Jurkat, Clone E6-1 (cell line): ENCODE measurements around the gene OTP.
A peak's percentile ranks its signal among the peaks of the same experiment; 100 is the strongest.

ENCODE experiments used
- DNase-seq: peaks from one replicate; pipeline ENCODE4 v3.0.0-alpha.2; 2011; ENCODE audit warnings: low read depth, low spot score
- H3K4me3 ChIP-seq: 2 replicates; pipeline ENCODE4 v1.5.1; 2011; ENCODE audit warnings: mild to moderate bottlenecking, low read length, control low read depth, moderate library complexity

OTP gene

DNA sequence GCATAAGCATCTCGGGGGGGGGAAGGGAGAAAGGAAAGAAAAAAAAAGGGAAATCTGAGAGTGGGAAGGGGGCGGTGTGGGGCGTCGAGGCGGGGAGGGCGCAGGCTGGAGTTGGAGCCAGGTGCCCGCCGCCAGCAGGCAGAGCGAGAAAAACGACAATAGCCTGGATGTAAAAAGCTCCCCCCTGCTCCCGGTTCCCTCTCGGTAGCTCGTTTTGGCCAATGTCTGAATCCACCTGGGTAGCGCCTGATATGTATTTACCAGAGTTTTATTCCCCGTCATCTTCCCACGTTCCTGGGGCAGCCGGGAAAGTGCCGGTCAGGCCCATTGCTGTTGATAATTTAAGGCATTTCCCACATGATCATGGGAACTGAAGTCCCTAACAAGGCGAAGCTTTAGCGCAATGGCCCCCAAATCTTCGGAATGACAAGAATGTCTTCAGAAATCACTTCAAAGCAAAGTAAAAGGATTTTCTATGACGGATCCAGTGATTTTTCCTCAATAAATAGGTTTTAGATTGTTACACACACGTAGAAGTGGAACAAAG is 3.0 kb upstream of the OTP start:
- H3K4me3 ChIP-seq: no peak overlapping the region
- no peak for DNase-seq

DNA sequence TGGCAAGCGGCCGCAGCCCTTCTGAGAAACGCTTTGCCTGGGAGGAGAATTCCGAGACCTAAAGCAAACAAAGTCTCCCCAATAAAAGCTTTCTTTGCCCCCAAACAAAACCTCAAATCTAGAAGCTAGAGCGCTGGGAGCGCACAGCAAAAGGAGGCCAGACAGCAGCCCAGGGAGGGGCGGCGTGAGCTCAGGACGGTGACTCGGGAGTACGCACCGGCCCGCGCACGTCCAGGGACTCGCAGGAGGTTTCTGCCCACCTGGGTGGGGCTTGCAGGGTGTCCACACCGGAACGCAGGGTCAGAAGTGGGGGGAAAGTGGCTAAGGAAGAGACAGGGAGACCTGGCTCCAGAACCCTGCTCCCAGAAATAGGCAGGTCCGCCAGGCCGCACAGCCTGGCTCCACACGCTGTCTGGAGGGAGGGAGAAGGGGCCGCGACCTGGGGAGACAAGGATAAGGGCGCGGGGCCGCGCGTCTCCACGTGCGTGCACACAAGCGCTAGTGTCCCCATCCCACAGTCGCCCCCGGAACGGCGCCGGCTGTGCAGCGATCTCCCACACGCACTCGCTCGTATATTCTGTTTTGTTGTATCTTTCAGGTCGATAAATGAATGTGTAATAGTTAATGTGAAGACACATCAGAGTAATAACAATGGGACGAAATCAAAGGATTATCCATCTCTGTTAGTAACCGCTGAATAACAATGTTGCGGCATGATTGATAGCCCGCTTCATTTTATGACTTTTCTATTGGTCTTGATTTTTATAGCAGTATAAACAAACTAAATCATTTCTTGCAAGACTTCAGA is 2.3 kb upstream of the OTP start:
- H3K4me3 ChIP-seq: no peak overlapping the region
- no peak for DNase-seq

DNA sequence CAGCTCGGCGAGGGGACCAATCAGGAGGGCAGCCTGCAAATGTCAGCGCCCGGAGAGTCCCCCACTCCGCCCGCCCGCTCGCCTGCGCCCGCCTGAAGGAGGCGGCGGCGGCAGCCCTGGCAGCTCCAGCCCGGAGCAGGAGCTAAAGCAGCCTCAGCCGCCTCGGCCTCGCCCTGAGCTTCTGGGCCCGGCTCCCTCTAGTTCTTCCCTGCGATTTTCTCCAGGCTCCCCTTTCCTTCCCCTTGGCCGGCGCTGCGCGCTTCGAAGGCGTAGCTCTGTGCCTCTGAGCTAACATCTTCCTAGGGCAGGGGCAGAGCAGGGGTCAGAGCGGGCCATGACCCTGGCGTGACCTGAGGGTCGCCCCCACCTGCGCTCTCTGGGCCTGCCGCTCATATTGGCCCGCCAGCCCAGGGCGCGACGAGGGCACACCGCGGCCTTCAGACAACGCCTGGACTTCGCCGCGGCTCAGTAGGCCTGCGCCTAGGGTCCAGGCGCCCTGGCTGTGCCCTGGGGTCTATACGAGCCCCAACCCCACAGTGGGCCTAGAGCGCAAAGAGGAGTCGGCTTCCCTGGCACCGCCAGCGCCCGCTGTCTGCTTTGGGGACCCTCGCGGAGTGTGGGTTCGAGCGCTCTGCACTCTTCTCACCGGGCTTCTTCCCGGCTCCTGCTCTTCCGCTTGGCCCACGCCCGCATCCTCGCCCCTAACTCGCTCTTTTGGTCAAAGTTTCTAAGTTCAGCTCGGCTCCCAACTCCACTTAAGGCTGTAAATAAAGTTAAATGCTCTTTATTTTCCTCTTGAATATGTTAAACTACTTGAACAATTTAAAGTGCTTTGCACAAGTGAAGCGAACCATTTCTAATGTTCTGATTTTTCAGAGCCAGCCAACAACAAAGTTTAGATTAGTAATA is 504 bp upstream of the OTP start:
- no peak overlapping the region for H3K4me3 ChIP-seq
- DNase-seq: no peak

DNA sequence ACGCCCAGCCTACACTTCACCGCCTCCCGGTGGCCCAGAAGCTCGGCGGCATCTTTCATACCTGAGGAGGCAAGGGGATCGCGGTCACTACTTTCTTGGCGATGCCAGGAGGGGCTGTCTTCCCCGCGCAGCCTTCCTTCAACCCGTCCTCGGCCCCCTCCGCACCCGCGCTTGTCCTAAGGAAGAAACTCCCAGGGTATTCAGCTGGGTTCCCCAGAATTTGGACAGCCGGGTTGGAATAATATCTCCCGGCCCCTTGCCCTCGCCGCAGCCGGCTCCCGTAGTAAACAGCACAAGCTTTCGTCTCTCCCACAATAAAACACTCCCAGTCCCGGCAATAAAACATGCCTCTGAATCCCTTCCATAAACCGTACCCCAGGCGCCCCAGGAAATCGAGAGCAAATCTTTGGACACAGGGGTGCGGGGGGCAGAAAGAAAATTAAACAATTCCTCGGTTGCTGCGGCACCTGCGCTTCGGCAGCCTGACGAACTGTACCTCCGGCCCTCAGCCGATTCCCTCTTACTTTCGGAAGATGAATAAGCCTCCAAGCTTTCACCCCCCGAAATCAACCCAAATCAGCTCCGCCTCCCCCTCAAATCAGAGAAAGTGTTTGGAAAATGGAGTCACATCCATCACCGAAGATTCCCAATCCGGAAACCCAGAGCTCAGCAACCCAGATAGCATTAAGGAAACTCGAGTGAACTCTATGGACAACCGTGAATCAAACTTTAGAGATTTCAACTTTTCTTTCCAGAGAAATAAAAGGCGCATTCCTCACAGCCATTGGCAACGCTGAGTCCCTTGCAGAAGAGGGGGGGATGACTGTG is 1.1 kb downstream of the OTP start:
- H3K4me3 ChIP-seq: no peak overlapping the region
- no peak for DNase-seq

DNA sequence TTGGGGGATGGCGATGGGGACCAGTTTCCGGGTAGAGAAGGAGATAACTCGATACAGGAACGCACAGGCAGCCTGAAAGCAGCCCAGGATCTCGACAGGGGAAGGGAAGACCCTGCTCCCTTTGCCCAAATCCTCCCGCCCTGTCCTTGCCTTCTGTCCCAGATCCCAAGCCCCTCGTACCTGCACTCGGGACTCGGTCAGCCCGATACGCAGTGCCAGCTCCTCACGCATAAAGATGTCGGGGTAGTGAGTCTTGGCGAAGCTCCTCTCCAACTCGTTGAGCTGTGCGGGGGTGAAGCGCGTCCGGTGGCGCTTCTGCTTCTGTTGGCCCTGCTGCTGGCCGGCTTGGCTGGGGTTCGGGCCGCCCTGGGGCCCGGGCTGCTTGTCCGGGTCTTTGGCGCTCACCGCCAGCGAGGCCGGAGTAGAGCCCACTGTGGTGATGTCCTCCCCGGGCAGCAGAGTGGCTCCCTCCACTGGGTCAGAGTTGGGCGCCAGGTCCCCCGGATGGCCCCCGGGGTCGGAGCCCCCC is 1.8 kb downstream of the OTP start:
- no peak for DNase-seq
- no peak overlapping the region for H3K4me3 ChIP-seq

DNA sequence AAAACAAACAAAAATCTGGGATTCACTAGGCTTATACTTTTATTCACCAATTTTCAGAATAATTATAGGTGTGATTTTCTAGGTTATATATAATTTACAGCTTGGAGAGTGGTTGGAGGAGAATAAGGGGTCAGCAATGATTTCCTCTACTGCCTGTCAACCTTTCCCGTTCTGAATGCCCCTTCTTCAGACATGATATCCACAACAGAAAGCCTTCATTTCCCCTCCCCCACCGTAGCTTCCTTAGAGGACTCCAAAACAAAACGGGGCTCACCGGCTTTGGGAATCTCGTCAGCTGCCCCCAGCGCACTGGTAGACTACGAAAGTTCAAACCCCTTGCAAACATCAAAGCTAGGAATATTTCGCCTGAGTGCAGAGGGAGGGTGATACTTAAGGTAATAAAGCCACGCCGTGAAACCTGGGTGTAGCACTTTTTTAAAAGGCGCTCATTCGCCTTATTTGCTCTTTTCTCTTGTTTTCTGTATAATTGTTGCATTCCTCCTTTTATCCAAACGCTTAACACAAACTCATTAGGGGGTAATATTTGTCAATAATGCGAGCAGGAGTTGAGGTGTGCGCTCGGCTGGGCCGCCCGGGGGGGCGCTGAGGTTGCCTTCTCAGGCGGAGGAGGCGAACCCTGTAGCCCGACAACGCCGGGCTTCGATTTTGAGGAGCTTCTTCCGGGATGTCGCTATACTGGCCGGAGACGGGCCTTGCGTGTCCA is 2.4 kb downstream of the OTP start:
- DNase-seq: no peak
- no peak overlapping the region for H3K4me3 ChIP-seq

DNA sequence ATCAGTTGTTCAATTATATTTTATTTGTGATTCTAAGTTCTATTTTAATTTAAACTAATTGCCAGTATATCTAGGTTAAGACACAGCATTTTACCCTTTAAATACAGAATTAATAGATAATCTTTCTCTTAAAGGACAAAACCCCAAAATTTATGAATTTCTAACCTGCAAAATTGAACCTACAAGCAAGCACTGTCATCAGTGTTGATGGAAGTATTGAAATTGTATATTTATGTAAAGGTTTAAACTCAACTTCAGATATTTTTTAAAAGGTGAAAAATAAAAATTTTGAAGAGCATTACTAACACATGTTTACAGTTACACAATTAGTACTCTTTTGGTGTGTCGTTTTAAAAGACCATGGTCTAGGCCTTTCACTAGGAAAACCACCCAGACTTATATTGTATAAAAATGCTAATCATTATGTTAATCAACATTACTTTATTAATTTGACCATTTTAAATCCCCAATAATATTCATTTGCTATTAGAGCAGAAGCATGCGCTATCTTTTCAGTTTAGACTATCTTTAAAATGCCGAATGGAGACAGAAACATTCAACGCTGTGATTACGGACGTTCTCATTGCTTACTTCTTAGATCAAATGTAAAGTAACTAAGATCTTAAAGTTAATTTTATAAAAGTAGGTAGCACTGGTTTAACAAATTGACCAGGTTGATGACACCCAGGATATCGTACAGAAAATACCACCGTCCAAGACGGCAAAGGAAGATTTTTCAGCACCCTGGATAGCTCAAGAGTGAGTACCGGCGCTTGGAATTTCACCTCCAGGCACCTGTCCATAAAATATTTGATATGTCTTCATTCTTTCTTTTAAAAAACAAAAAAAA is 3.2 kb downstream of the OTP start:
- no peak for DNase-seq
- H3K4me3 ChIP-seq: no peak overlapping the region

DNA sequence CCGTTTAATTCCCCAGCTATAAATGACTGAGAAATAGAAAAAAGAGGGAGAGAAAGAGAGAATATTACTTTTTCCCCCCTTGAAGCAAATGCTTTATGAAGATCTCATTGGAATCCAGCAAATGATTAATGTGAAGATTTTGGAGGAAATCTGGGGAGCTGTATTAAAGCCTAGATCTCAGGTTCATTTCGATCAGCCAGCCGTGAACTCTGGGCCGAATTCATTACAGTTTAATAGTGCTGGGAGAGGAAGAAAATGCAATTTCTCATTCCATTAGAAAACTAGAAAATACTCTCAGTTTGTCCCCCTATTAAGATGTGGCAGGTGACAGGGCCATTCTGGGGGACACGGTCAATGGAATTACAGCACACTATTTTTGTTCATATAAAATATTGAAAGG is 4.8 kb downstream of the OTP start:
- no peak for DNase-seq
- no peak overlapping the region for H3K4me3 ChIP-seq

DNA sequence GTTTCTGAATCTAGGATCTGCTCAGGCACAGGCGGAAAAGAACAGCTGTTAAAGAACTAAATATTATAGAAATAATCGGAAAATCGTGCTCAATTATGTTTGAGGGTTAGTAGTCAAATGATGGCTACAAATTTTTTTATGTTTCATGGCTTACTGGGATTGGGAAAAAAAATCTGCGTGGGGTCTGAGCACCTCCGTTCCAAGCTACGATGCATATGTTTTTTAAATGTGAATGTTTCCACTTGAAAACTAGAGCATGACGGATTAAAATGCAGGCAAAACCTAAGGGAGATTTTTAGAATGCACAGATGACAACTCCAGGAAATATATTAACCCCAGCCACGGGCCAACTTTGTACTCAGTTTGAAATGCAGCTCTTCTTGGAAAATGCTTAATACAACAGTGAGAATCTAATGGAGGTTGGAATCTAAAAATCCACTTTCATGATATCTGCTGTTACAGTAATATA is 5.3 kb downstream of the OTP start:
- no peak for DNase-seq
- H3K4me3 ChIP-seq: no peak overlapping the region

DNA sequence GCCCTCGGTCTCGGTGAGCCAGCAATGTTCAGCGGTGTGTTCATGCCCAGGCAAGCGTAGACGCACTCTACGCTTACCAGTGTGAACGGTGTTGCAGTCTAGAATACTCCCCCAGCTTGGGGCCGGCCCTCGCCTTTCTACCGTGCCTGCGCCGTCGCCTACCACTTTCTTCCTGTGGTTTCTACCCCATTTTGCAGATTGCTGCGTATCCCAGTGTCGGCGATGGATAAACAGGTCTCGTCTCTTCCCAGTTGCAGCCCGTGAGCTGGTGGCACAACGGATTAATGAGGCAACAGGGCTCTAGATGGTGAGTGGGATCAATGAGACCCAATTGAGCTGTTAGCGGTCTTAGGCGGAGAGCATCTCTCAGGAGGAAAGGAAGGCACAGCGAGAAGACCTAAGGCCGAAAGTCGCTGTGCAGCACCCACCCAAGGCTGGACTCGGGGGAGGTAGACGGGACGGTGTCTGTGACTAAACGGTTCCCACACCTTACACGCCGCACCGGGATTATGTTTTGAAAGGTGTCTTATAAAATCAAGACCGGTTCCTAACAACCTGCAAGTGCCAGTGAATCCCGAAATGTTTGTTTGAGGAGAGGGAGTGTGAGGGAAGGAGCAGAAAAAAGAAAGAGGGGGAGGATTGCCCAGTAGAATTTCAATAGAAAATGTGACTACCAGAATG is 5.8 kb downstream of the OTP start:
- DNase-seq: no peak
- no peak overlapping the region for H3K4me3 ChIP-seq

DNA sequence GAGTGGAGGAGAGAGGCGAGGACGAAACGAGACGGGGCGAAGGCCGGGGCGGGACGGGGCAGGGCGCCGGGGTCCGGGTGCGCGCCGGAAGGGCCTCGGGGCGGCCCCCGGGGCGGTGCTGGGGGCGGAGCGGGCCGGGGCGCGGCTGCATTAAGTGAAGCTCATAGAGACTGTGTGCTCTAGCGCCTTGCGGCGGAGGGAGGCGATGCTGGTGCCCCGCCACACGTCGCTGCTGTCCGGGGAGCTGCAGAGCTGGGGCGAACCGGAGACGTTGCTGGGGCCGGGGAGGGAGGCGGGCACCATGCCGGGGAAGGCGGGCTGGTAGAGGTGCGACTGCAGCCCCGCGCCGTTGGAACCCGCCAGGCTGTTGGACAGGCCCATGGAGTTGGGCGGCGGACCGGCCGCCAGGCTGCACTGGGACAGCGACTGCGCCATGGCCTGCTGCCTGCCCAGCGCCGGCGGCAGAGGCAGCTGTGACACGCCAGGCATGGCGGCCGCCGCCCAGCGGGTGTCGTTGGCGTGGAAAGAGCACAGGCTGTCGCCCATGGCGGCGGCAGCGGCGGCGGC is 8.3 kb downstream of the OTP start:
- DNase-seq: peak; percentile 48

DNA sequence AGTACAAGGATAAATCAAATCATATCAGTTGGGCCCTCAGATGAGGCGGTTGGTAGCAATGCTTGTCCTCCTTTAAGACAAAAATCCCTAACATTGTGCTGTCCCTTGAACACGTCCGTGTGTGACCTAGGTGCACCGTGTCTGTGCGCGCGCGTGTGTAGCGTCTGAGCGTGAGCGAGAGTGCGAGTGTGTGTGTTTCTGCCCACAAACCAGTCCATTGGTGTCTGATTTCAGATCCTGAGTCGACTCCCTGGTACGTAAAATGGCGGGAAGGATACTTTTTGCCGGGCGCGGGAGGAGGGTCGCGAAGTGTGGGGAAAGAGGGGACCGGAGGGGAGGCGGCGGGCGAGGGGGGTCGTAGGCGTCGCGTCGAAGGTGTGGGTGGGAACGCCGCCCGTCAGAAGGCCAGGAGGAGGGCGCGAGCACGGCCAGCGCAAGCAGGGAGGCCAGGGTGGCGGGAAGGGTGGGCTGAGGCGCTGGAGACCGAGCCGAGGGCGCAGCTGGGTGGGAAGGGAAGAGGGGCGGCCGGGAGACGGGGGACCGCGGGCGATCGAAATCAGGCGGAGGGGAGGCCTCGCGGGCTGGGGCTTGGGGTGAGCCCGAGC is 8.9 kb downstream of the OTP start:
- no peak overlapping the region for H3K4me3 ChIP-seq
- no peak for DNase-seq

More for the DNA sequence above, 8.3 kb downstream of the OTP start:
- H3K4me3 ChIP-seq: peak overlapping the region; percentile 60

DNA sequence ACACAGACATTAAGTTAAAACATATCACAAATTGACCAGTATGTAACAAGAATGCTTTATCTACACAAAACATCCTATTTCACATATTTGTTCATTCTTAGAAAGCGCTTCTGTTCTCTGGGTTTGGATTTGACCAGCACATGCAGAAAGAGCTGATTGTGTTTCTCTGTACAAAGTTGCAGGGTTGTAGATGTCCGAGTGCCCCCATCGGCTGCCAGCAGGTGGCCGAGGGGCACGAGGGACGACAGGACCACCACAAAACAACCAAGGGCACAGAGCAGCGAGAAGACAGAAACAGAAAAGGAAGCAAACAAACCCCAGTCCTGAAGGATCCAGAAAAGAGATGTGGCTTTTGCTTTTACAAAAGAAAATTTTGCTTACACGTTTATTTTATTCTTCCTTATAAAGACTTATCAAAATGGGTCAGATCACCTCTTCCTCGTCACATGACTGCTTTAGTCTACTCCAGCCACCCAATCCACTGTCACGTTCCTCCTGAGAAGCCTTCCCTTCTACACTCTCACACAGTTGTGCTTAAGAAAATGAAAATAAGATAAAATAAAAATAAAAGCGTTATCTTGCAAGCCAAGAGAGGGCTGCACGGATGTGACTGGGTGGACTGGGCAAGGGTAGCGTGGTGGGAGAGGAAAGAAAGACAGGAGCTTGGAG is 9.5 kb downstream of the OTP start:
- no peak overlapping the region for H3K4me3 ChIP-seq
- no peak for DNase-seq

DNA sequence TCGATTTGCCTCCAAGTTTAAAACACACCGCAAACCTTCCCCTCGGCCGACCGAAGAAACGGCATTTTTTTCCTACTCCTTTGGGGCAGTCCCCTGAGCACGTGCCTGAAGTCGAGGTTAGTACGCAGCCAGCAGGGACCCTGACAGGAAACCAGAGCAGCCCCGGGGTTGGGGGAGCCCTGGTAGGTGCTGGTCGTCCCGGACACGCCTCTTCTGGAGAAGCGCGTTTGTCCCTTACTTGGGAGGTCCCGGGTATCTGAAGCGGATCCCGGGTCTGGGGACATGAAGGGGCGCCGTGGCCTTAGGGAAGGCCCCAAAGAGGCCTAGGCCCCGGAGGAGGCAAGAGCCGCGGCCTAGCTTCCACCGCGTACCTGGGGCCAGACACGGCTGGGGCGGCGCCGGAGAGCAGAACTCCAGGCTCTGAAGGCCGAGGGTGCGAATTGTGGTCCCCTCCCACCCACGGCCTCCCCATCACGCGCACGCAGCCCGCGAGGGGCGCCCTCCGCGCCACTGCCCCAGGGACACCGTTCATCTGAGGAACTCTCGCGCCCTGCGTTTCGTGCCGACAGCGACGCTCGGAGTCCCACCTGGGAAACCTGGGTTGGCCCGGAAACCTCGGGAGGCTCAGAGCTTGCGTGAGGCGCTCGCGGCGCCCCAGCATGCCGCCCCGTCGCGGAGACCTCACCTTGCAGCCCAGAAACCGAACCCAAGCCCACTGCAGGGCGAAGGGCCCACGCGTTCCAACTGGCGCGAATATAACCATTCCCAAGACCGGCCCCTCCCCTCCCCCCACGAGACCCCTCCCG is 10.4 kb downstream of the OTP start:
- H3K4me3 ChIP-seq: no peak overlapping the region

DNA sequence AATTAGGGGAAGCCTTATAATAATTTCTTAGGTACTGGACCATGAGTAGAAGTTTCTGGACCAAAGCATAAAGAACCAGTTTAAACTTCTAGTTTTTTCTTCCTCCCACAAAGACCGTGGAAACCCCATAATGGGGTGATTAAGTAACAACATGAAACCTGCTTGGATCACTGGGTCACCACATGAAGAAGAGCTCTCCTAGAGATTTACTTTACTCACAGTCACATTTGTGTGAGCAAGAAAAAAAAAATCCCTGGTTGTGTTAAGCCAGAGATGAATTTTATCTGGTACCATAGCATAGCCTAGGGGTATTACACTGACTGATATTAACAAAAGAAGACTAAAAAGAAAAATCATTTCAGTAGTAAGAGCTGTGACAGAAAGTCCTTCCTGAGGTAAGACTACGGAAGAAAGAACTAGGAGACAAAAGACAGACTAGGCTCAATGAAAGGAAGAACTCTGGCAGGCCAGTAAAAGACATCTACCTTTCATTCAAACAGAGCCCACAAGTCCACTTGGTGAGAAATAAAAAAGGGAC is 15.2 kb downstream of the OTP start:
- DNase-seq: no peak
- H3K4me3 ChIP-seq: no peak overlapping the region

More for the DNA sequence above, 10.4 kb downstream of the OTP start:
- DNase-seq: no peak
